Adrenal gland (tissue), 5 donors: ENCODE measurements around the gene NANOS3.

Source experiments
- CTCF ChIP-seq, 6 experiments: fragments of 450-650 bp in 4 of 6; fragments of 200-600 bp in 2 of 6; sonication (generic) in 1 of 6; IDR thresholded peaks; 1 replicate in 5 of 6; 2 replicates in 1 of 6; pipeline versions ENCODE4 v1.5.1 to v1.8.0; 2016 to 2021; ENCODE audit warnings: antibody characterized with exemption in 6 of 6, mild to moderate bottlenecking in 2 of 6, moderate library complexity in 1 of 6
- POLR2A ChIP-seq, 2 donors: fragments of 450-650 bp; IDR thresholded peaks; one replicate each; pipeline ENCODE4 v1.6.1; 2017; ENCODE audit warnings: antibody characterized with exemption in 2 of 2, mild to moderate bottlenecking in 2 of 2, moderate library complexity in 1 of 2
- donor health status: DM: no; HTN: no; CAD: no.

- TF ChIP-seq CTCF (IDR thresholded peaks at IDR 0.05) (no peak), POLR2A (IDR thresholded peaks at IDR 0.05) (peak in 1 of 2 donors; percentile 33)
Observed at GRCh38 chr19:13846557-13847406, 30.2 kb upstream of the NANOS3 start.
